HTR-8/SVneo (cell line): Measurements from ENCODE around the gene RANBP6.

Experiments
- DNase-seq: peaks from one replicate; pipeline ENCODE4 v3.0.0; 2011; ENCODE audit warnings: low spot score, mixed read lengths; ENCODE audit not compliant: insufficient read length
- FAIRE-seq: peaks from 2 replicates; lab custom pipeline; 2011; peaks lifted over from hg19 to GRCh38; lab: Jason Lieb, UNC

Gene RANBP6

GRCh38 chr9:6008169-6008979 lies 7.0 kb downstream of the RANBP6 start:
- FAIRE-seq: peak; percentile 95

GRCh38 chr9:6007770-6008168 lies 7.7 kb downstream of the RANBP6 start:
- peak; percentile 65 for FAIRE-seq
- peak; percentile 55 for DNase-seq

More at GRCh38 chr9:6008169-6008979, 7.0 kb downstream of the RANBP6 start:
- peak; percentile 90 for DNase-seq

- DNase-seq (peak; percentile 77), FAIRE-seq (peak; percentile 69)
Measured at GRCh38 chr9:6007058-6007769, 8.2 kb downstream of the RANBP6 start.

- no peak for FAIRE-seq
- DNase-seq: no peak
Measured at GRCh38 chr9:6006749-6007057, 8.7 kb downstream of the RANBP6 start.

- FAIRE-seq (no peak), DNase-seq (no peak)
Measured at GRCh38 chr9:6000955-6001354, 14.5 kb downstream of the RANBP6 start.

- DNase-seq (no peak), FAIRE-seq (no peak)
Measured at GRCh38 chr9:5999443-6000101, 15.9 kb downstream of the RANBP6 start.

- FAIRE-seq (no peak), DNase-seq (no peak)
Measured at GRCh38 chr9:5994493-5994892, 20.9 kb downstream of the RANBP6 start.

- FAIRE-seq: no peak
- no peak for DNase-seq
Measured at GRCh38 chr9:5988265-5988664, 27.2 kb downstream of the RANBP6 start.

- DNase-seq: no peak
- FAIRE-seq: no peak
Measured at GRCh38 chr9:5983042-5983441, 32.4 kb downstream of the RANBP6 start.

- no peak for FAIRE-seq
- DNase-seq: no peak
Measured at GRCh38 chr9:5982317-5982716, 33.1 kb downstream of the RANBP6 start.

- DNase-seq (no peak), FAIRE-seq (no peak)
Measured at GRCh38 chr9:5978523-5978922, 36.9 kb downstream of the RANBP6 start.

- FAIRE-seq (no peak), DNase-seq (no peak)
Measured at GRCh38 chr9:5976674-5977397, 38.6 kb downstream of the RANBP6 start.

GRCh38 chr9:5971740-5972139 lies 43.7 kb downstream of the RANBP6 start:
- no peak for FAIRE-seq
- peak; percentile 7 for DNase-seq
